ENCODE results near the gene FAM24B. TPM values are rescaled to one million over a fixed set of nuclear protein-coding genes. Genes with fewer than 3 reads are reported as not detected.

FAM24B gene
- total and polyA plus RNA-seq, 2 donors (not counting 3 experiments of a cell fraction or from before 2014, with no cell fraction given) = 9.3 to 10.6 TPM

DNA sequence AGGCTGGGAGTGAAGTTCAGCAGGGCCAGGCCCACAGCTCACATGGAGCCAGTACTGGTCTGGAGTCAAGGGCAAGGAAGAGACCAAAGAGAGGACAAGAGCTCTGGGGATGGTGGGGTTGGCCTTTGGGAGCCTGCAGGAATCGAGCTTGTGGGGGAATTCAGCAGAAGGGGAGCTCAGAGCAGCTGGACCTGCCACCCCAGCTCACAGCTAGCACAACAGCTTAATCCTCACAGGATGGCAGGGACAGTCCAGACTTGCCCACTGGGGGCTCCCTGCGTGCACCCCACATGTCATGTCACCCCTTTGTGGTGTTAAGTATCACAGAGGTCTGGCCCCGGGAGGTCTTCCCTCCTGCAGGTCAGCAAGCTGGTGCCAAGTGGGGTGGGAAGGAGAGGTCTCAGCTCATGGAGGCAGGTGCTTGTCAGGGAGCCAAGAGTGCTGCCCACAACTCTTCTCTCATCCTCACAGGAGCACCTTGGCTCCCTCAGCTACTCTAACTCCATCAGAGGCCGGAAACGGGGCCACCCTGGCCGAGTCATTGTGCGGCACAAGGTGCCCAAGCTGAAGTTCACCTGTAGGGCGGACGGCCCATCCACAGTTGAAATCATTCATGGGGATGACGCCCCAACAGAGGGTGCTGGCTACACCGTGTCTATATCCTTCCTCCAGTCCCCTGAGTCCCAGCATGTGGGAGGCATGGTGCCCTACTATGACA, 56.2 kb downstream of the FAM24B start:
- H3K4me3 ChIP-seq (replicated peaks in 1 of 3; ENCODE audit: insufficient read depth in 1 of 3, low read depth in 1 of 3, low read length in 3 of 3) = no peak overlapping the region
- FAIRE-seq = no peak
- CTCF ChIA-PET = no interaction called here

More for the DNA sequence above, 56.2 kb downstream of the FAM24B start:
- dilution Hi-C loops (cut with MboI; ENCODE audit: extremely low pct_ligation_motif_present, low sequenced_read_pairs) (no loop called here), intact Hi-C loops (cut with micrococcal nuclease) (no loop called here)
- Histone ChIP-seq H4K20me1 (replicated peaks; ENCODE audit: control insufficient read depth, extremely low read depth, insufficient read depth, low read length) (no peaks in the 10 kb centered on the region), H3K9me3 (replicated peaks; ENCODE audit: control insufficient read depth, insufficient read depth, low read length) (no peaks in the 10 kb centered on the region), H3K27ac (ENCODE audit: insufficient read depth, low read depth, low read length) (no peak overlapping the region), H3K4me1 (ENCODE audit: control insufficient read depth, extremely low read depth, insufficient read depth, low read length) (no peaks in the 10 kb centered on the region), H3K27me3 (ENCODE audit: control insufficient read depth in 2 of 2, insufficient read depth in 2 of 2, low read length in 2 of 2) (peaks cover 2 to 23% of the 10 kb centered on the region in 2 experiments), H3K36me3 (ENCODE audit: control insufficient read depth in 2 of 2, extremely low read depth in 1 of 2, insufficient read depth in 2 of 2, low read length in 2 of 2) (no peaks in the 10 kb centered on the region), H3K4me2 (ENCODE audit: insufficient read depth, low read length) (no peak overlapping the region), H3K79me2 (ENCODE audit: control insufficient read depth, insufficient read depth, low read length) (no peaks in the 10 kb centered on the region), H2AFZ (ENCODE audit: low read depth, low read length) (no peak overlapping the region), H3K9me1 (replicated peaks; ENCODE audit: control insufficient read depth, extremely low read depth, insufficient read depth, low read length) (no peaks in the 10 kb centered on the region), H3K9ac (replicated peaks; ENCODE audit: extremely low read depth, insufficient read depth, low read length) (no peak overlapping the region)
- no peak for DNase-seq (ENCODE audit: low read depth, low spot score)
- TF ChIP-seq POLR2A (IDR thresholded peaks at IDR 0.05; ENCODE audit: low read depth, low read length) (no peak), FOS (IDR thresholded peaks at IDR 0.05; ENCODE audit: borderline replicate concordance, insufficient read depth, low read length) (no peak), GATA2 (IDR thresholded peaks at IDR 0.05; ENCODE audit: insufficient read depth, insufficient read length, low read depth, low read length) (no peak), MYC (IDR thresholded peaks at IDR 0.05; ENCODE audit: low read depth, low read length) (no peak), EZH2 (IDR thresholded peaks at IDR 0.05; ENCODE audit: borderline replicate concordance, low read depth, low read length, severe bottlenecking) (no peak), POLR2AphosphoS5 (IDR thresholded peaks at IDR 0.05; ENCODE audit: insufficient read depth, low read depth, low read length) (no peak), JUN (IDR thresholded peaks at IDR 0.05; ENCODE audit: borderline replicate concordance, insufficient read depth, insufficient read length, low read depth) (no peak)
- TF ChIP-seq, protein P1, sequence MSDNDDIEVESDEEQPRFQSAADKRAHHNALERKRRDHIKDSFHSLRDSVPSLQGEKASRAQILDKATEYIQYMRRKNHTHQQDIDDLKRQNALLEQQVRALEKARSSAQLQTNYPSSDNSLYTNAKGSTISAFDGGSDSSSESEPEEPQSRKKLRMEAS (IDR thresholded peaks at IDR 0.05; ENCODE audit: insufficient read depth, insufficient read length) = no peak
- TF ChIP-seq, protein P2, sequence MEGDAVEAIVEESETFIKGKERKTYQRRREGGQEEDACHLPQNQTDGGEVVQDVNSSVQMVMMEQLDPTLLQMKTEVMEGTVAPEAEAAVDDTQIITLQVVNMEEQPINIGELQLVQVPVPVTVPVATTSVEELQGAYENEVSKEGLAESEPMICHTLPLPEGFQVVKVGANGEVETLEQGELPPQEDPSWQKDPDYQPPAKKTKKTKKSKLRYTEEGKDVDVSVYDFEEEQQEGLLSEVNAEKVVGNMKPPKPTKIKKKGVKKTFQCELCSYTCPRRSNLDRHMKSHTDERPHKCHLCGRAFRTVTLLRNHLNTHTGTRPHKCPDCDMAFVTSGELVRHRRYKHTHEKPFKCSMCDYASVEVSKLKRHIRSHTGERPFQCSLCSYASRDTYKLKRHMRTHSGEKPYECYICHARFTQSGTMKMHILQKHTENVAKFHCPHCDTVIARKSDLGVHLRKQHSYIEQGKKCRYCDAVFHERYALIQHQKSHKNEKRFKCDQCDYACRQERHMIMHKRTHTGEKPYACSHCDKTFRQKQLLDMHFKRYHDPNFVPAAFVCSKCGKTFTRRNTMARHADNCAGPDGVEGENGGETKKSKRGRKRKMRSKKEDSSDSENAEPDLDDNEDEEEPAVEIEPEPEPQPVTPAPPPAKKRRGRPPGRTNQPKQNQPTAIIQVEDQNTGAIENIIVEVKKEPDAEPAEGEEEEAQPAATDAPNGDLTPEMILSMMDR (IDR thresholded peaks at IDR 0.05; ENCODE audit: extremely low read depth in 1 of 2, insufficient read depth in 1 of 2, low read depth in 1 of 2, low read length in 2 of 2) = no peak
- POLR2A ChIA-PET = no interaction called here
- BruUV-seq (replicated peaks) = no TSS peak
